GM21447 (cell line): ENCODE measurements around the gene PDRG1.

Source experiments
- ATAC-seq: cut with Tn5 transposase; IDR thresholded peaks from one replicate; pipeline ENCODE4 v1.9.1; 2021; ENCODE audit not compliant: unreplicated experiment

The PDRG1 gene

DNA sequence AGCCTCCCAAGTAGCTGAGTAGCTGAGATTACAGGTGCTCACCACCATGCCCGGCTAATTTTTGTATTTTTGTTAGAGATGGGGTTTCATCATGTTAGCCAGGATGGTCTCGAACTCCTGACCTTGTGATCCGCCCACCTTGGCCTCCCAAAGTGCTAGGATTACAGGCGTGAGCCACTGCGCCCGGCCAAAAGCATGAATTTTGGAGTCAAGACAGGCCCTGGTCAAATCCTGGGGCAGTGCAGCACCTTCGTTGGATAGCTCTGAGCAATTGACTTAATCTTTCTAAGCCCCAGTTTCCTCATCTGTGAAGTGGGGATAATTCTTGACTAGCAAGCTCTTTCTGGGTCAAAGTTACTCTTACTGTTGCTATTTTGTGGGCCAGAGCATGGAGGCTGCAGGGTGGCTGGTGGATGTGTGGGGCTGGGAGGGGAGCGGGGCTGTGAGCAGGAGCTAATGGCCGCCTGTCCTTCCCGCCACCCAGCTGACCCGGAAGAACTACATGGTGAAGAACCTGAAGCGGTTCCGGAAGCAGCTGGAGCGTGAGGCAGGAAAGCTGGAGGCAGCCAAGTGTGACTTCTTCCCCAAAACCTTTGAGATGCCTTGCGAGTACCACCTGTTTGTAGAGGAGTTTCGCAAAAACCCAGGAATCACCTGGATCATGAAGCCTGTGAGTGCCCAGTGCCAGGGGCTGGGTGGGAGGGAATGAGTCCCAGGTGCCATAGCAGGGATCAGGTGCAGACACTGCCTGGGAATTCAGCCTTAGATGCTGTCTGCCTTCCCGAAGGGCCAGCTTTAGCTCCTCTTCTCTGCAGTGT, 42.4 kb downstream of the PDRG1 start:
- no peak for ATAC-seq

GRCh38 chr20:31908424-31908823, 43.4 kb downstream of the PDRG1 start:
- no peak for ATAC-seq

DNA sequence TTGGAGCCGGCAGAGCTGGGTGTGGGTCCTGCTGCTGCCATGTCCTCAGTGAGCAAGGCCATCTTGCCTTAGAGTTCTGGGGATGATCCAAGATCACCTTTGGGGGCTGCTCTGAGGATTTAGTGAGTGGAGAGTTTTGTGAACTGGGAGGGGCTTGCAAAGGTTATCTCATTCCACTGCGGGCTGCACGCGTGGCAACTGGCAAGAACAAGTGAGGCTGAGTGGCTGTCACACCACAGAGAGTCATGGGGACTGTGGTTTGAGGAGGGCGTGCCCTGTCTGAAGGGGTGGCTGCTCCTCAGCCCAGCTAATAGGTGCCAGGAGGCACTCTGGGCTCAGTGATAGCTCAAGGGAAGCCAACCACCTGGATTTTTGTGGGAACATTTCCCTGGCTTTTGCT, 43.8 kb downstream of the PDRG1 start:
- ATAC-seq, result no peak

DNA sequence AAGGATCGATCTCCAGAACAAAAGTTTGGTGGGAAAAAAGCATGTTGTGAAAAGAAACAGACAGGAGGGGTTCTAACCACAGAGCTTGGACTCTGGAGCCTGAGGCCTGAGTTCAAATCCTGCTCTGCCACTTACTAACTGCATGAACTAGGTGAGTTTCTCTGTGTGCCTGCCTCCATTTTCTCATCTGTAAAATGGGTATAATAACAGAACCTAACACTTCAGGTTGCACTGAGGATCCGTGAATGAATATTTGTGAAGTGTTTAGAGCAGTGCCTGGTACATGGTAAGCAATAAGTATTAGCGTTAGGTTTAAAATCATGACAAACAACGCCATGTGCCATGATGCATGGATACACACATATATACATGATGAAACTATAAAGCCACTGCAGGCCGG, 44.8 kb downstream of the PDRG1 start:
- no peak for ATAC-seq

DNA sequence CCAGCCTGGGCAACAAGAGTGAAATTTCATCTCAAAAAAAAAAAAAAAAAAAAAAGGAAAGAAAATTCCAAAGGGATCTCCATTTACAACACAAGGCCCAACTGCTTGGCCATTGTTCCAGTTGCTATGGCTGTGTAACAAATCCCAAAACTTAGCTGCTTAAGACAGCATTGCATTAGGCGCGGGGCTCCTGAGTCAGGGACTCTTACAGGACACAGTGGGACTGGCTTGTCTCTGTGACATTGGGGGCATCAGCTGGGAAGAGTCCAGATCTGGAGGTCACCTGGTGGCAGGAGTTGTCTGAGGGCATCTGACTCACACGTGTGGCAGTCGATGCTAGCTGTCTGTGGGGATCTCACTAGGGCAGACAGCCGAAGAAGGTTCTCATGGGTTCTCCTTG, 45.8 kb downstream of the PDRG1 start:
- no peak for ATAC-seq

GRCh38 chr20:31903627-31904386, 48.0 kb downstream of the PDRG1 start:
- ATAC-seq, result no peak

DNA sequence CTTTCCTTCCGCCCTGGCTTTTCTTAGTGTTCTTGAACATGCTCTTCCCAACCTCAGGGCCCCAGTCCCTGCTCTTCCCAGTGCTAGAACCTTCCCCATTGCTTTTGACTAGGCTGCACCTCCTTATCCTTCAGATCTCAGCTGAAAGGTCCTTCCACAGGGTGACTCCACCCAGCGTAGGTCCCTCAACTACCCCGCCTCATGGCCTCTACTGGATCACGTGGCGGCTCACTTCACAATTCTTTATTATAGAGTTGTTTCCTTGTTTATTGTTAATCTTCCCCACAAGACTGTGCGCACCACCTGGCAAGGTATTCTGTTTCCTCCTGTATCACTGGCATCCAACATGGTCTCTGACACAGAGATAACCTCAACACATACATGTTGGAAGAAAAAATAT, 50.2 kb downstream of the PDRG1 start:
- ATAC-seq, result no peak

GRCh38 chr20:31897541-31897940, 54.3 kb downstream of the PDRG1 start:
- ATAC-seq, result no peak

- ATAC-seq, result no peak
These were observed 55.8 kb downstream of the PDRG1 start for GRCh38 chr20:31896049-31896448.

GRCh38 chr20:31894980-31895675, 56.7 kb downstream of the PDRG1 start:
- peak; percentile 97 for ATAC-seq
